Cardiac fibroblast (primary cell): ENCODE results near the gene GCLC.

Source experiments
- DNase-seq, 2 donors: peaks; one replicate each; pipeline versions ENCODE4 v3.0.0 to v3.0.0-alpha.2; 2010; ENCODE audit warnings: low read depth in 2 of 2
- H3K4me3 ChIP-seq, 2 donors: replicated peaks in 1 of 2; 1 replicate in 1 of 2; 2 replicates in 1 of 2; pipeline ENCODE4 v1.5.1; 2011; ENCODE audit warnings: low read depth in 2 of 2, low read length in 2 of 2, mild to moderate bottlenecking in 2 of 2, moderate library complexity in 1 of 2
- TF ChIP-seq, protein P1 (sequence below): IDR thresholded peaks from one replicate; pipeline ENCODE4 v1.5.1; 2011; ENCODE audit warnings: low read depth, mild to moderate bottlenecking, low read length, inconsistent platforms

Gene GCLC

DNA sequence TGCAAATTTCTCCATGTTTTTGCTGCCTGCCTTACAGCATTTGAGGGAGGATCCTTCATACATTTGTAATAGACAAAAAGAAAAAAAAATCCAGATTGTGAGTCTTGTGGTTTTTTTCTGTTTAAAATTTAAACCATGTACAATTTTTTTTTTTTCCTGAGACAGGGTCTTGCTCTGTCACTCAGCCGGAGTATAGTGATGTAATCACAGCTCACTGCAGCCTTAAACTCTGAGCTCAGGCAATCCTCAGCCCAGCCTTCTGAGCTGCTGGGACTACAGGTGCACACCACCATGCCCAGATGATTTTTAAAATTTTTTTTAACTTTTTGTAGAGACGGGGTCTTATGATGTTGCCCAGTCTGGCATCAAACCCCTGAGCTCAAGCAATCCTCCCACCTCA is 97.0 kb downstream of the GCLC start:
- H3K4me3 ChIP-seq, result no peak overlapping the region
- TF ChIP-seq, protein P1, sequence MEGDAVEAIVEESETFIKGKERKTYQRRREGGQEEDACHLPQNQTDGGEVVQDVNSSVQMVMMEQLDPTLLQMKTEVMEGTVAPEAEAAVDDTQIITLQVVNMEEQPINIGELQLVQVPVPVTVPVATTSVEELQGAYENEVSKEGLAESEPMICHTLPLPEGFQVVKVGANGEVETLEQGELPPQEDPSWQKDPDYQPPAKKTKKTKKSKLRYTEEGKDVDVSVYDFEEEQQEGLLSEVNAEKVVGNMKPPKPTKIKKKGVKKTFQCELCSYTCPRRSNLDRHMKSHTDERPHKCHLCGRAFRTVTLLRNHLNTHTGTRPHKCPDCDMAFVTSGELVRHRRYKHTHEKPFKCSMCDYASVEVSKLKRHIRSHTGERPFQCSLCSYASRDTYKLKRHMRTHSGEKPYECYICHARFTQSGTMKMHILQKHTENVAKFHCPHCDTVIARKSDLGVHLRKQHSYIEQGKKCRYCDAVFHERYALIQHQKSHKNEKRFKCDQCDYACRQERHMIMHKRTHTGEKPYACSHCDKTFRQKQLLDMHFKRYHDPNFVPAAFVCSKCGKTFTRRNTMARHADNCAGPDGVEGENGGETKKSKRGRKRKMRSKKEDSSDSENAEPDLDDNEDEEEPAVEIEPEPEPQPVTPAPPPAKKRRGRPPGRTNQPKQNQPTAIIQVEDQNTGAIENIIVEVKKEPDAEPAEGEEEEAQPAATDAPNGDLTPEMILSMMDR, result no peak
- DNase-seq, result no peak
